Measurements from ENCODE around the gene LMNTD2.
"Not testable (repeated sequence)": the region's sequence is repeated elsewhere in the genome, so short reads cannot be mapped to it uniquely, and the experiment has no call there.

LMNTD2 gene

DNA sequence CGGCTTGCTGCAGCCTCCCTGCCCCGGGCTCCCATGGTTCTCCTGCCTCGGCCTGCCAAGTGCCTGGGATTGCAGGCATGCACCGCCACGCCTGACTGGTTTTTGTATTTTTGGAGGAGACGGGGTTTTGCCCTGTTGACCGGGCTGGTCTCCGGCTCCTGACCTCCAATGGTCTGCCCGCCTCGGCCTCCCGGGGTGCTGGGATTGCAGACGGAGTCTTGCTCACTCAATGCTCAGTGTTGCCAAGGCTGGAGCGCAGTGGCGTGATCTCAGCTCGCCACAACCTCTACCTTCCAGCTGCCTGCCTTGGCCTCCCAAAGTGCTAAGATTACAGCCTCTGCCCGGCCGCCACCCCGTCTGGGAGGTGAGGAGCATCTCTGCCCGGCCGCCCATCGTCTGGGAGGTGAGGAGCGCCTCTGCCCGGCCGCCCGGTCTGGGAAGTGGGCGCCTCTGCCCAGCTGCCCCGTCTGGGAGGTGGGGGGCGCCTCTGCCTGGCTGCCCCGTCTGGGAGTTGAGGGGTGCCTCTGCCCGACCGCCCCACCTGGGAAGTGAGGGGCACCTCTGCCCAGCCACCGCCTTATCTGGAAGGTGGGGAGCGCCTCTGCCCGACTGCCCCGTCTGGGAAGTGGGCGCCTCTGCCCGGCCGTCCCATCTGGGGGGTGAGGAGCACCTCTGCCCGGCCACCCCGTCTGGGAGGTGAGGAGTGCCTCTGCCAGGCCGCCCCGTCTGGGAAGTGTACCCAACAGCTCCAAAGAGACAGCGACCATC lies 43.4 kb downstream of the LMNTD2 start:
- not testable (repeated sequence) for DNase-seq (ENCODE audit: low read depth in 1 of 2, low spot score in 1 of 2)

DNA sequence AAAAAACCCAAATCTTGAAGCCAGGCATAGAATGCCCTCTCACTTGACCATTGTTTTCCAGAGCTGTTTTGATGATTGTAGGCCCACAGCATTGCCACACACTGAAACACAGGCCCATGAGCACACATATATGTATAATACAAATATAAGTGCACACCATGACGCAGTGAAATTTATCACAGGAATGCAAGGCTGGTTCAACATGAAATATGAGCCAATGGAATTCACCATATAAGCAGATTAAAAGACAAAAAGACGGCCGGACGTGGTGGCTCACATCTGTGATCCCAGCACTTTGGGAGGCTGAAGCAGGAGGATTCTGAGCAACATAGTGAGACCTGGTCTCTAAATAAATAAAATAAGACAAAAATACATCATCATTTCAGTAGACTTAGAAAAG lies 44.1 kb downstream of the LMNTD2 start:
- no peak for DNase-seq (ENCODE audit: low read depth in 1 of 2, low spot score in 1 of 2)

DNA sequence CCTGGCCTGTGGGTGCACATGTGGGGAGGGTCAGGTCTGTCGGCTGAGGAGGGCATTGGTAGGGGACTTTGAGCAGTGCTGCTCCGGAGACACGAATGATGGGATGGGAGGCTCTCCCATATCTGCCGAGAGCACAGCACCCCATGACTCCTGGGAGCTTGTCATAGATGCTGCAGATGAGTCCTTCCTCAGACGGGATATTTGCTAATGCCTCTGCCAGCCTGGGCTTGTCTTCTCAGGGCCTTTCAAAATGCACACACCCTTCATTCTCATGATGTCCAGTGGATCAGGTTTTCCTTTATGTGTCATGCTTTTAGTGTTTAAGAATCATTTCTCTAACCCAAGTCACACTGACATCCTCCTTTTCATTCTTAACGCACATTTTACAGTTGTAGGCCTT lies 45.4 kb downstream of the LMNTD2 start:
- DNase-seq (ENCODE audit: low read depth in 1 of 2, low spot score in 1 of 2) = no peak

DNA sequence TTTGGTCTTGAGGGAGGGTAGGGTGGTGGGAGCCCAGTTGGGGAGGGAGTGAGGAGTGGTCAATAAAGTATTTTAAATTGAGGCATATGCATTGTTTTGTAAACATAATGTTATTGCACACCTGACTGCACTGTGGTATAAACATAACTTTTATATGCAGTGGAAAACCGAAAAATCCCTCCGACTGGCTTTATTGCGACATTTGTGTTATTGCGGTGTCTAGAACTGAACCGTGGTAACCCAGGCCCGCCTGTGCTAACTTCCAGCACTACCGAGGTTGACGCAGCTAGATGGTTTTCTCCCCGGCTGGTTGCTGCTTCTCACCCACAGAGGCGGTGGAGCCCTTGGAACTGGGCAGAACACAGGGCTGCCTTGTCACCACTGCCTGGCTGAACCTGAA lies 45.9 kb downstream of the LMNTD2 start:
- no peak for DNase-seq (ENCODE audit: low read depth in 1 of 2, low spot score in 1 of 2)

DNA sequence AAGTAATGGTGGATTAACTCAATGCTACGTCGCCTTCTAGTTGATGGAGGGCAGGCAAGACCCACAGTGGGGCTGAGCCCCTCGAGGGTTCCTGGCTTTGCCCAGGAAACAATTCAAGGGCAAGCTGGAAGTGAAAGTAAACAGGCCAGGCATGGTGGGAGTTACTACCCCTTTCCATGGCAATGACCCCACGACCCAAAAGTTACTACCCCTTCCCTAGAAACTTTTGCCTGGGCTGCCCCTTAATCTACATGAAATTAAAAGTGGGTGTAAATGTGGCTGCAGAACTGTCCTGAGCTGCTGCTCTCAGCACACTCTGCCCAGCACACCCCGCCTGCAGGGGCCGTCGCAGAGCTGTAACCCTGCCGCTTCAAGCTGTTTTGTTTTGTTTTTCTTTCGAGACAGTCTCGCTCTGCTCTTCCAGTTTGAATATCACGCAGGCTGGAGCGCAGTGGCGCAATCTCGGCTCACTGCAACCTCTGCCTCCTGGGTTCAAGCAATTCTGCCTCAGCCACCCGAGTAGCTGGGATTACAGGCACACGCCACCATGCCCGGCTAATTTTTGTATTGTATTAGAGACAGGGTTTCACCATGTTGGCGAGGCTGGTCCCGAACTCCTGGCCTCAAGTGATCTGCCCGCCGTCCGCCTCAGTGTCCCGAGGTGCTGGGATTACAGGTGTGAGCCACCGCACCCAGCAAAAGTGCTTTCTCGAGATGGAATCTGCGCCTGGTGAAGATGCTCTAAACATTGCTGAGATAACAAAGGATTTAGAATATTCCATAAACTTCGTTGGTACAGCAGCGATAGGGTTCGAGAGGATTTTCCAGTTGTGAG lies 47.6 kb downstream of the LMNTD2 start:
- no peak for DNase-seq (ENCODE audit: low read depth in 1 of 2, low spot score in 1 of 2)

DNA sequence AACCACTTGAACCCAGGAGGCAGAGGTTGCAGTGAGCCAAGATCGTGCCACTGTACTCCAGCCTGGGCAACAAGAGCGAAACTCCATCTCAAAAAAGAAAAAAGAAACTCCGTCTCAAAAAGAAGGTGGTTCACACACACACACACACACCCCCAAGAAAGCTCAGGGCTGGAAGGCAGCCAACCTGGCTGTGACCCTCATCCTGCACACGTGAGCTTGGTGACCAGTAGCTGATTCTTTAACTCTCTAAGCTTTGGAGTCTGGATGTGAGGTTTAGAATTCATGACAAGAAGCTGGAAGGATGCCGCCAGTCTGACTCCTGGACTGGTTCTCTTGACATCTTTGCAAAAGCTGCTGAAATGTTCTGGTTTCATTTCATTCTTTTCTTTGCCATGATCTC lies 51.6 kb downstream of the LMNTD2 start:
- no peak for DNase-seq (ENCODE audit: low read depth in 1 of 2, low spot score in 1 of 2)

DNA sequence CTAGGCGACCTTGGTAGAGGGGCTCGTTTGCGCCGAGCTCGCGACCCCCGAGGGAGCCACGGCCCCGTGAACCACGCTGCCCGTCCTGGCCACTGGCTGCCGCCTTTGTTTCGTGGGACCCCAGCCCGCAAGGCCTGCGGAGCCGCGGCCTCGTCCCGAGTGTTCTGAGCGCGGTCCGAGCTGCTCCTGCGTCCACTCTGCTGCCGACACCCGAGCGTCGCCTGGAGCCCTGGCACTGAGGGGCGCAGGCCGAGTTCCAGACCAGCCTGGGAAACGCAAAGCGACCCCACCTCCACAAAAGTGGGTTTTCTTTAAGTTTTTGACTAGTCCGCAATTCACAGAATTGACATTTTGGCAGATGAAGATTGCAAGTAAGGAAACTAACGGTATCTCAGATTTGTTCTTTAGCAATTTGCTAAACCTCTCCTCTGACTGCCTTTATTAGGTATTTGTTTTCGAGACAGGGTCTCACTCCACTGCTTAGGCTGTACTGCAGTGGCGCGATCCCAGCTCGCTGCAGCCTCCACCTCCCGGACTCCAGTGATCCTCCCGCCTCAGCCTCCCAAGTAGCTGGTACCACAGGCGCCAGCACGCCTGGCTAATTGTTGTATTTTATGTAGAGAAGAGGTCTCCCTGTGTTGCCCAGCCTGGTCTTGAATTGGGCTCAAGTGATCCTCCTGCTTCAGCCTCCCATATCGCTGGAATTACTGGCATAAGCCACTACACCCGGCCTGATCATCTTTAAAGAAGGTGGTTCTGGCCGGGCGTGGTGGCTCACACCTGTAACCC lies 52.6 kb downstream of the LMNTD2 start:
- no peak for DNase-seq (ENCODE audit: low read depth in 1 of 2, low spot score in 1 of 2)

DNA sequence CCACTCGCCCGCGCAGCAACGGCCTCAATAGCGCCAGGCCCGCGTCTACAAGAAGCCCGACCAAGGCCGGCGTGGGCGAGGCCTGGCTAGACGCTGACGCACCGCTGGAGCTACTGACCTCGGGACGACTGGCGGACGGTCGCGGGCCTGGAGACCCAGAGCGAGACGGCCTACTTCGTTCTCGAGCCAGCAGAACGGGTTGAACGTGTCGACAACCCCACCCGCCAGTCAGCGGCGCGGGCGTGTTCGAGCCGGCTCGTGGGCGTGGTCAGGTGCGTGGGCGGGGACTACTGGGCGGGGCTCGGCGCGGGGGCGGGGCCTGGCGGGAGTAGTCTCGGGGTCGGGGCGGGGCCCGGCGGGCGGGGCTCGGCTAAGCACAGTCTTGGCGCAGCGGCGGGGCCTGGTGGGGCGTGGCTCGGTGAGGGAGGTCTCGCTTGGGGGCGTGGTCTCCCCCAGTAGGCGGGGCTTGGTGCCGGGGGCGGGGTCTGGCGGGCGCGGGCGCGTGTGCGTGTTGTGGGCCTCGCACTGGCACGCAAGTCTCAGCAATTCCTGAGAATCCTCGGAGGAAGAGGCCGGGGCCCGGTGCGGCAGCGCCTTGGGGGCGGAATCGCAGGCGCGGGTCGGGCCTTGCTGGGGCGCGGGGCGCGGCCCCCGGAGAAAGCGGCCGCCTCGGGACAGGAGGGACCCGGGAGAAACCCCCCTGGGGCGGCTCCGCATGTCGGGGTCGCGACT lies 53.4 kb downstream of the LMNTD2 start, which contains the start of gene RNH1:
Gene RNH1, minus strand, starts transcription at position 248 of the 732 bp plus-strand sequence. CDS start 5,080 bp downstream, outside the sequence.
- DNase-seq (ENCODE audit: low read depth in 1 of 2, low spot score in 1 of 2) = peak; percentile 99 to 100

DNA sequence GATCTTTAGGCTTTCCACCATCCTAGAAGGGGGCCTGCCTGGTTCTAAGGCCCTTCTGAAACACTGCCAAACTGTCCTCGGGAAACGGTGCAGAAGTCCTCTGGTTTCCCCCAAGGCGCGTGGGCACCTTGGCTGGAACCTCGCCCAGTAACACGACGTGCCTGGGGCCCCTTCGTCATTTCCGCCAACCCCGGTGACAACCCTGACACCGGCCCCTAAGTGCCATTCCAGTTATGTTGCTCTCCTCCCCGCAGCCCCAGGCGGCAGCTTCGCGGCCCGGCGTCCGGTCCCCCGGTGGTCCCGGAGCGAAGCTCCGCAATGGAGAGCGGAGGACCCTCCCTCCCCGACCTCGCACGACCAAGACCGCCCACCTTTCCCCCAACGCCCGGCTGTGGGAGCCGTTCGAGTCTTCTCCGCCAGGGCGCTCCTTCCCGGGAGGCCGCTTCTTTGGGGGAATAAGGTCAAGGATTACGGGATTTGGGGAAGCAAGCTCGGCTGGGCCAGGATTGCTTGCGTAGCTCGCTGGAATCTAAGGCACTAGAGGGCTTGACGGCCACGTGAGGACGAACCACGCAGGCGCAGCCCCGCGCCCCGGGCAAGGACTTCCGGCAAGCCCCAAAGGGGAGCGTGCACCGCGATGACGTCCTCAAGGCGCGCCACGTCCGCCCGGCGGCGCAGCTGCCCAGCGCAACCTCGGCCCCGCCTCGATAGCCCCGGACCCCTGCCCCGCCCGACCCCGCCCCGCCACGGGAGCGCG lies 54.1 kb downstream of the LMNTD2 start:
- peak; percentile 94 to 95 for DNase-seq (ENCODE audit: low read depth in 1 of 2, low spot score in 1 of 2)

DNA sequence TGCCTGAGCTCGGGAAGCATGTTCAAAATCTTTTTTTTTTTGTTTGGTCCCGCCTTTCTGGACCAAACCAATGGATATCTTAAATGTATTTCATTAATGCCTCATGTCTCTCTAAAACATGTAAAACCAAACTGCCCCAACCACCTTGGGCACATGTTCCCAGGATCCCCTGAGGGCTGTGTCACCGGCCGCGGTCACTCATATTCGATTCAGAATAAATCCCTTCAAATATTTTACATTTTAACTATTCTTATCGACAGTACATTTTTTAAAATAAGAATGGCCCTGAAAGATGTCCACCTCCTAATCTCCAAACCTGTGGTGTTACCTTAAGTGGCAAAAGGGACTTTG lies 55.6 kb downstream of the LMNTD2 start:
- no peak for DNase-seq (ENCODE audit: low read depth in 1 of 2, low spot score in 1 of 2)

Measured in activated T-helper 1 cell treated with anti-CD3 and anti-CD28 coated beads, Interleukin-2, amount 50 U/mL, for 16 hours (primary cell).